ENCODE measurements around the gene ZSCAN16.
A peak's percentile ranks its signal among the peaks of the same experiment; 100 is the strongest.
"Not testable (repeated sequence)": the region's sequence is repeated elsewhere in the genome, so short reads cannot be mapped to it uniquely, and the experiment has no call there.

Gene ZSCAN16

DNA sequence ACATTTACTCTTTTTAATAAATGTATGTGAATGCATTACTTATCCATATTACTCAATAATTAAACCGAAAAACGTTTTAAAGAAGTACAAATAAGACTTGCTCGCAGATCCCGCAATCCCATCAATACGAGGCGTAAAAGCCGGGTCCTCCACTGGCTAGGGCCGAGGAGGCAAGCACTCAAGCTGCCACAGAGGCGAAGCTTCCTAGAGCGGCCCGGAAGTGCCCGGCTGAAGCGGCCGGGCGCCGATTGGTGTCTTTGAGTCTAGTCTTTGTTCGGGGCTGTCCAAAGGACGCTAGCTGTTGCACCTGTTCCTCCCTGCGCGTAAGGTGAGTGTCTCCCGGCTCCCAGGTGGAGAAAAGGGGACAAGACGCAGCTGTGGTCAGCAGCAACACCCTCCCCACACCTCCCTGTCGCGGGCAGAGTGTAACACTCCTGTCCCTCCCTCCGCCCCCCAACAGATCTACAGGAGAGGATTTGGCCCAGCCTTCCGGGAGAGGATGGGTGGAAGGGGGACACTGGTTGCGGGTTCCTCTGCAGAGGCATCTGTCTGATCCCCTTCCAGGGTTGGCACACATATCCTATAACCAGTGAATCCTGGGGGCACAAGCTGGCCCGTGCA lies at the start of gene ZSCAN16:
Gene ZSCAN16, plus strand, starts transcription at position 260 of the 621 bp plus-strand sequence. CDS start 835 bp downstream, outside the sequence.
- peak; percentile 87 for DNase-seq

- DNase-seq, result no peak
These were observed 46.4 kb upstream of the ZSCAN16 start for GRCh38 chr6:28078050-28078449.

- DNase-seq, result no peak
These were observed 45.6 kb upstream of the ZSCAN16 start for GRCh38 chr6:28078836-28079235.

- DNase-seq, result peak; percentile 40
These were observed 44.1 kb upstream of the ZSCAN16 start, which contains the start of gene ZNF165 for GRCh38 chr6:28080381-28080630. ZNF165 (plus strand) TSS chr6:28080568; CDS start chr6:28085481, 4,913 bp downstream.

DNA sequence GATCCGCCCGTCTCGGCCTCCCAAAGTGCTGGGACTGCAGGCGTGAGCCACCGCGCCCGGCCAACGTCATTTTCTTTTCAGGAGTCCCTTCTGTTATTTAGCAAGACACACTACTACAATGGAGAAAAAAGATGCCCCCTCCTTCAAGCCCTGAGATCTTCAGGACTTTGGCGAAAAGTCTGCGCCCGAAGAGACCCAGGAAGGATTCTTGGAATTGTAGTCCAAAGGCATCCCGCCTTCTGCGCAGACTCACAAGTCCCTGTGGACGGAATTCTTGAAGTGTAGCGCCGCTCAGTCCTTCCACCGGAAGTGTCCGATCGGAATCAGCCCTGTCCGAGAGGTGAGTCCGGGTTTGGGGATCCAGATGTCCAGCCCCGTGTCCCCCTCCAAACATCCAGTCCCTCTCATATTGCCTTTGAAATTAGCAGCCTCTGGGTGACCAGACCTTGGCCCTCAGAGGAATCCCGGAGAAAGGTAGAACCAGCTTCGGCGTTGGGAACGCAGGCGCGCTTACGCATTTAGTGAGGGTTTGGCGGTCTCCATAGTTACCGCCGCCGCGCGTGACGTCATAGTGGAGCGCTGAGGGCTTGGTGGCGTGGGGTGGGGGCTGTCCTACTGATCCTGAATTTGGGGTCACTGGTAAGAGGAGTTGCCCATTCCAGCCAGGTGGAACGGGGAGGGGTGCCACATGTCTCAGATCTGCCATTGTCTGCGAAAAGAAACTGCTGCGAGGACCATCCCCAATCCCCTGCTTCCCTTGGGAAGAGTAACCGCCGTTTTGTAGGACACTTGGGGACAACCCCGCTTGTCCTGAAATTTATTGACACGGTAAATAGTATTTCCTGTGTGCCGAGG lies 43.6 kb upstream of the ZSCAN16 start:
- DNase-seq, result peak; percentile 94

DNA sequence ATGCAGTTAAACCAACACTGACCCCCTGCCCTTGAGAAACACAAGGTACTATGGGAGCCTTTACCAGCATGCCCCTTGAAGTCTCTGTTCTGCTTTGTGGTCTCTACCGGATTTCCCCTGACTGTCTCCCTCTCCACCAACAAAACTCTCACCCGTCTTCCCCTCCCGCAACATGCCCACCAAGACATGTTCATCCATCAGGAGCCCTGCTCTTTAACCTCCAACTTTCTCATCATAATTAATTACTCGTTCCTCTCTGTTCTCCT lies 43.0 kb upstream of the ZSCAN16 start:
- no peak for DNase-seq

- DNase-seq, result no peak
These were observed 41.5 kb upstream of the ZSCAN16 start for GRCh38 chr6:28082939-28083338.

DNA sequence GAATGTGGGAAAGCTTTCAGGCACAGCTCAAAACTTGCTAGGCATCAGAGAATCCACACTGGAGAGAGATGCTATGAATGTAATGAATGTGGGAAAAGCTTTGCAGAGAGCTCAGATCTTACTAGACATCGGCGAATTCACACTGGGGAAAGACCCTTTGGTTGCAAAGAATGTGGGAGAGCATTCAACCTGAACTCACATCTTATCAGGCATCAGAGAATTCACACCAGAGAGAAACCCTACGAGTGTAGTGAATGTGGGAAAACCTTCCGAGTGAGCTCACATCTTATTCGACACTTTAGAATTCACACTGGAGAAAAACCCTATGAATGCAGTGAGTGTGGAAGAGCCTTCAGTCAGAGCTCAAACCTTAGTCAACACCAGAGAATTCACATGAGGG lies 35.4 kb upstream of the ZSCAN16 start:
- no peak for DNase-seq

DNA sequence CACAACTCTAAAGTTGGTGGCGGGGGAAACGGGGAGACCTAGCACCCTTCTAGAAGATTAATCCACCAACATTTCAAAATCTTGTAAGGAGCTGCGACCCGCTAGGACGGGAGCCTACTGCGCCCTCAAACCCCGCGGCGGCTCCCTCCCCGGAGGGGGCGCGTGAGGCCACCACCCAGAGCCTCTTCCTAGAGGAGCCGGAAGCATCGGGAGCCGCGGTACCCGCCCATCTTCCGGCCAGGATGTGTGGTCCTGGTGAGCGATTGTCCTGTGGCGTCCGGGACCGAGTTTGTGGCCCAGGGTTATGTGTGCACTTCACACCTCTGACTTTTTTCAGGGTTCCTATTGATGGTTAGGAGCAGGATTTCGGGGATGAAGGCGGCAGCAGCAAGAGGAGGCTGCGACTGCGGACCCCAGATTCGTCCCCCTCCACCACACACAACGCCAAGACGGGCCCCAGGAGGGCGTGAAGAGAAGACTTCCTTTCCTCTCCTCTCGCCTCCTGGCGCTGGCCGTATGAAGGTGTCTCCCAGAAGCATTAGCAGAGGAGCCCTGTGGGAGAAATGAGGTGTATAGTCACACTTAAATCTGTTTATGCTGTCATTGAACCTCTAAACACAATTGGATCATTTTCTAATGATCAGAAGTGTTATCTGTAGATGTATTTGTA lies 33.4 kb upstream of the ZSCAN16 start:
- DNase-seq, result no peak

DNA sequence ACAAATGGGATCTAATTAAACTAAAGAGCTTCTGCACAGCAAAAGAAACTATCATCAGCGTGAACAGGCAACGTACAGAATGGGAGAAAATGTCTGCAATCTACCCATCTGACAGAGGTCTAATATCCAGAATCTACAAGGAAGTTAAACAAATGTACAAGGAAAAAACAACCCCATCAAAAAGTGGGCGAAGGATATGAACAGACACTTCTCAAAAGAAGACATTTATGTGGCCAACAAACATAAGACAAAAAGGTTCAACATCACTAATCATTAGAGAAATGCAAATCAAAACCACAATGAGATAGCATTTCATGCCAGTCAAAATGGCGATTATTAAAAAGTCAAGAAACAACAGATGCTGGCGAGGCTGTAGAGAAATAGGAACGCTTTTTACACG lies 22.2 kb upstream of the ZSCAN16 start:
- not testable (repeated sequence) for DNase-seq

- DNase-seq, result not testable (repeated sequence)
These were observed 21.7 kb upstream of the ZSCAN16 start for GRCh38 chr6:28102699-28103098.

DNA sequence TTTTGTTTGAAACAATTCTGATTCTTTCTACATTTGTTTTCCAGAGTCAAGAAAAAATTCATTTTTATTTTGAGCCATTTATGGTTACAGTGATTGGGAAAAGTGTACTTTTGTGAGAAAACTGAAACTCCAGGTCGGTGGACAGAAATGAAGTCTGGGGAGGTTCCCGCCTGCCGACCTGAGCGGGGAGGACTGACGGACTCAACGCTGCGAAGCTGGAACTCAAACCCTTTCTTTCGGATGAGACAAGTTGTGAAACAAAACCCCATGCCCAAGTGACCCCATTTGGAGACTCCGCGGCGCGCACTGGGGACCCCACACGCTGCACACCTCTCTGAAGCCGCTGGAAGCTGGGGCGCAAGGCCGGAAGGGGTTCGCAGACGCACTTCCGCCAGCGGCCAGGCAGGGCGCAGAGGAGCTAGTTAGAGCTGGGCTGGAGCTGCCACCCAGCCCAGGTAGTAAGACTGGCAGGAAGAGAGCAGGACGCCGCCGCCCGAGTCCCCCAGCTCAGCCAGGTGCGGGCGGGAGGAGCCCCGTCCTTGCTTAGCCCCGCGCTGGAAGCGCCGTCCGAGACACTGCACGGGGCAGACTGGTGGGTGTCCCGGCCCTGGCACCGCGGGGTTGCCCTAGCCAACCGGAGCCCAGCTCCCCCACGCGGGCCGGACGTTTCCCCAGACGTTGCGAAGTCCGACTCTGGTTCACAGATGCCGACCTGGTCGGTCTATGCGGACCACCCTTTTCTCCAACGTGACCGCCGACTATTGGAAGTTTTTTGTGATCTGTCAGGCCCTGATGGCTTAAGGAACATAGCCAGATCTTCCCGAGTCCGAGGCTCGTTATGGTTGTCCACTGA lies 19.8 kb upstream of the ZSCAN16 start:
- peak; percentile 74 for DNase-seq

GRCh38 chr6:28105245-28105639 lies 19.2 kb upstream of the ZSCAN16 start:
- DNase-seq, result peak; percentile 57

DNA sequence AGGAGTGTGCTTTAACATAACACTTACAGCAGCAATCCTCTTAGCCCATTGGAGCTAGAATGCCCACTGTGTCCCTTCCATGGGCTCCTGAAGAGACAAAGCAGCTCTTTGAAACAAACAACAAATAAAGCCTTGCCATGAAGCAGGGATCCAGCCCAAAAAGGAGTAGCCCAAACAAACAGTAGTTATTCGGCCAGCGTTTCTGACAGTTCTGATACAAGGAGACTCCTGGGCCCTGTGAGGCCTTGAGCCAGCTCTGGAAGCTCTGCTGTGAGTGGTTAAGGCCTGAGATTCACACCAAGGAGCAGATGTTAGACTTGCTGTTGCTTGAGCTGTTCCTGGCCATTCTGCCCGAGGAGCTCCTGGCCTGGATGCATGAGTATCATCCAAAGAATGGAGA lies 16.9 kb upstream of the ZSCAN16 start:
- no peak for DNase-seq

DNA sequence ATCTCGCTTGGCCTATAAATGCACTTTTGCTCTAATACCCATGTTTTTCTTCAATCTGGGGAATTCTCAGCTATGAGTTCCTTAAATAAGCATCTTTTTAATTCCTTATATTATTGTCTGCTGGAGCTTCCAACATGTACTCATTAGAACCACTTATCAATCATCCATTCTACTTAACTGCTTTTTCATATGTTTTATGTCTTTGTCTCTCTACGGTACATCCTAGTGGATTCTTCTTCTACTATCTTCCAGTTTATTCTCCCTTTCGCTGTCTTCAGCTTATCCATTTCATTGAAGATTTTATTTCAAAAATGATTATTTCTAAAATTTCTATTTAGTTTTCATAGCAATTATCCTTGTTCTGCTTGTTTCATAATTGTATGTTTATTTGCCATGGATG lies 12.4 kb upstream of the ZSCAN16 start:
- no peak for DNase-seq

- DNase-seq, result no peak
These were observed 8.6 kb upstream of the ZSCAN16 start for GRCh38 chr6:28115799-28116198.

DNA sequence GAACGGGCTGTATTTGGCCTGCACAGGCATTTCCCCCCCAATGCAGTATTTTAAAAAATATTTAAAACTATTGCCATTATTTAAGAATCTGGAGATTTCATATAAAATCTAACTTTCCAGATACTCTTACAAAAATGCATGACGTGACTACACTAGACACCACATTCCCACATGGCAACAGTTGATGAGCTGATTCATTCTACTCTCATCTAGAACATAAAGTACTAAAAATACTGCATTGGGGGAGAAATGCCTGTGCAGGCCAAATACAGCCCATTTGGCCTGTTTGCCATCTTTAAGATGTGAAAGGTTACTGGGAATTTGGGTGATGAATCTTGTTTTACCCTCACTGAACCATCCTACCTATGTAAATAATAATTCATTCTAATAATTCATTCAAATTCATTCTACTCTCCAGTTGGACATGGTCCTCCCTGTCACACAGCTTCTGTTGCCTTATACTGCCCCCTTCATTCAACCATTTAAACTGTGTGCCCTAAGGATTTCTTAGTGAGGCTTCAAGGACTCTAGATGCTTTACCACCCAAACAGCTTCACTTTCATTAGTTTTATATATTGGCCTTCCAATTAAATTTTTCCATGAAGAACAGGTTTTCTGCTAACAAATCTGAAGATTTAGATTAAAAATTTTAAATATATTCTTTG lies 6.9 kb upstream of the ZSCAN16 start:
- no peak for DNase-seq

DNA sequence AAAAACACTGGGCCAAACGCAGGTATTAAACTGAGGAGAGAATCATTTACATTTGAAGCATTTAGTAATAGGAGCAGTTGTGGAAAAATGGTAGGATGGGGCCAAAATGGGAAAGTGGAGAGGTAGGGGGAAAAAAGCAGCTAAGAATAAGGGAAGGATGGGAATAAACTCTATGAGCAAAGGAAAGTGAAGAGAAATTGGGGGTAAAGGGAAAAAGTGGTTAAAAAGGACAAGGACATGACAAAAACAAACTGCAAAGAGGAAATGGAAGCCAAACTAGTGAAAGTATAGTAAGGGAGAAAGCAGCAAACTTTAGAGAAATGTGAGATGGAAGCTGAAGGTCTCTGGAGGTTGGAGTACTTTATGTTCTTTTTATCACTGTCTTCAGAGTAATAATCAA lies 6.2 kb upstream of the ZSCAN16 start:
- no peak for DNase-seq

- DNase-seq, result no peak
These were observed 2.5 kb upstream of the ZSCAN16 start for GRCh38 chr6:28121876-28122275.

DNA sequence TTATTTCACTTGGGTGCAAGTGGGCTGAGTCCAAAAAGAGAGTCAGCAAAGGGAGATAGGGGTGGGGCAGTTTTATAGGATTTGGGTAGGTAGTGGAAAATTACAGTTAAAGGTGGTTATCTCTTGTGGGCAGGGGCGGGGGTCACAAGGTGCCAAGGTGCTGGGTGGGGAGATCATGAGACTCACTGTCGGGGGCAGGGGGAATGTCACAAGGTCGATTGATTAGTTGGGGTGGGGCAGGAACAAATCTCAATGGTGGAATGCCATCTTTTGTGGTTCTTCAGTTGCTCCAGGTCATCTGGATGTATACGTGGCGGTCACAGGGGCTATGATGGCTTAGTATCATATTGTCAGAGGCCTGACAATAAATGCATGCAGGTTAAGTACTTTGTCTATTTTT lies 2.1 kb upstream of the ZSCAN16 start:
- DNase-seq, result not testable (repeated sequence)

GRCh38 chr6:28124971-28125353 lies 553 bp downstream of the ZSCAN16 start:
- no peak for DNase-seq

DNA sequence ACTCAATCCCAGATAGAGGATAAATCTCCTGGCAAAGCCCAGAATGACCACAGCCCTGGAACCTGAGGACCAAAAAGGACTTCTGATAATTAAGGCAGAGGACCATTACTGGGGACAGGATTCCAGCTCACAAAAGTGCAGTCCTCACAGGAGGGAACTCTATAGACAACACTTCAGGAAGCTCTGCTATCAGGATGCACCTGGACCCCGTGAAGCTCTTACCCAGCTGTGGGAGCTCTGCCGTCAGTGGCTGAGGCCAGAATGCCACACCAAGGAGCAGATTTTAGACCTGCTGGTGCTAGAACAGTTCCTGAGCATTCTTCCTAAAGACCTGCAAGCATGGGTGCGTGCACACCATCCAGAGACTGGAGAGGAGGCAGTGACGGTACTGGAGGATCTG lies 992 bp downstream of the ZSCAN16 start:
- no peak for DNase-seq

GRCh38 chr6:28134015-28134414 lies 9.6 kb downstream of the ZSCAN16 start:
- DNase-seq, result peak; percentile 50

Measured in NCI-H2227 treated with DMSO at 0.1 percent for 48 hours (cell line).